ENCODE results near the gene ZNF20. TPM values are rescaled to one million over a fixed set of nuclear protein-coding genes. Genes with fewer than 3 reads are reported as not detected.

The ZNF20 gene
- total RNA-seq, 1 experiment from 2014 or later: 5.8 TPM

Other genes with a start within 250 kb of the ZNF20 start
- 8.5 and 9.7 TPM in 2 replicates for gene ZNF700, start 215.2 kb downstream of the ZNF20 start, total RNA-seq (2022)
- gene ZNF763, start 175.3 kb downstream of the ZNF20 start, total RNA-seq (2022): 0.84 and 2.7 TPM in 2 replicates
- 0.75 and 1.3 TPM in 2 replicates for gene ZNF433, start 104.7 kb downstream of the ZNF20 start, total RNA-seq (2022)
- gene ZNF878, start 87.4 kb downstream of the ZNF20 start, total RNA-seq (2022): 0.32 and 0.60 TPM in 2 replicates
- gene ZNF844, start 75.6 kb downstream of the ZNF20 start, total RNA-seq (2022): 0.72 and 1.0 TPM in 2 replicates
- not detected in 2 replicates for gene ZNF625, start 16.4 kb upstream of the ZNF20 start, total RNA-seq (2022)
- 3.6 and 5.6 TPM in 2 replicates for gene ZNF136, start 22.7 kb upstream of the ZNF20 start, total RNA-seq (2022)
- gene ZNF44, start 154.5 kb upstream of the ZNF20 start, total RNA-seq (2022): 6.7 and 8.0 TPM in 2 replicates
- gene ZNF563, start 193.3 kb upstream of the ZNF20 start, total RNA-seq (2022): 3.0 and 3.4 TPM in 2 replicates
- gene ZNF442, start 225.3 kb upstream of the ZNF20 start, total RNA-seq (2022): 1.9 and 3.1 TPM in 2 replicates

All from Caco-2 (cell line).